ENCODE results near the gene ADAMTS8.

Gene ADAMTS8

DNA sequence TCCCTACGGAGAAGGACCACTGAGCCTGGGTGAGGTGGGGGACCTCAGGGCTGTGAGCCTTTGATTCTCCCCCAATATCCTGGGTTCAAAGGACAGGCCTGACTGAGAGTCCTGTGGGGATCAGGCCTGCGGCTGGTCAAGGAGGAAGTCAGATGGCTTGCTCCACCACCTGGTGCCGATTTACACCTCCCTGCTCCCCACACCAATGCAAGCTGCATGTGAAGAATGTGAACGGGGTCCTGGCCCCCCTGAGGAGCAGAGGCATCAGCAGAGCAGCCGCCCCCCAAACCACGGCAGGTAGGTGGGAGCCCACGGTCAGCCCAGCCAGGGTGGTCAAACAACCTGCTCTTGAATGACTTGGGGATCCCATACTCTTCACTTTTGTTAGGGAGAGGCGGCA is 6.7 kb downstream of the ADAMTS8 start:
- no peaks in the 10 kb centered on the region for H3K9me2 ChIP-seq (replicated peaks; ENCODE audit: insufficient read depth, low read length)

DNA sequence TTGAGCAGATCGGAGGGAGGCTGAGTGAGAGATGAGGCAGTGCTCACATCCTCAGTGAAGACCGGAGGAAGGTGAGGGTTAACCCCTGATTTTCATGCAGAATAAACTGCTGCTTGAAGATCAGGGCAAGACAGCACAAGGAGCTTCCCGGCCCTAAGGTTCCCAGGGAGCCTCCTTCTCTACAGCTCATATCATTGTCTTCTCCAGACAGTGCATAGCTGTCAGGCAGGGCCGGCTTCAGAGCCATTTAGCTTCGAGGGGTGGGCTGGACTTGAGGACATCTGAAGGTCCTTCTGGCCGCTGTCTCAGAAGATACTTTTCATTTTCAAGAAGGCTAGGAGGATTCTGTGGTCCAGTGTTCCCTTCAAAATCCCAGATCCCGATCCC is 7.2 kb downstream of the ADAMTS8 start:
- Histone ChIP-seq H3K4me1 (ENCODE audit: low read length) (peaks cover 10% of the 10 kb centered on the region), H3K9me2 (replicated peaks; ENCODE audit: insufficient read depth, low read length) (no peaks in the 10 kb centered on the region), H3K27ac (ENCODE audit: low read length) (no peak overlapping the region), H4K20me1 (ENCODE audit: insufficient read depth, low read length) (no peaks in the 10 kb centered on the region), H3K27me3 (replicated peaks; ENCODE audit: insufficient read depth, low read length) (peaks cover 10% of the 10 kb centered on the region), H3K4me2 (ENCODE audit: low read depth, low read length) (no peak overlapping the region), H2AFZ (ENCODE audit: low read length) (no peak overlapping the region), H3K9me3 (replicated peaks; ENCODE audit: insufficient read depth, low read length) (no peaks in the 10 kb centered on the region), H3F3A (ENCODE audit: insufficient read depth, low read length) (no peaks in the 10 kb centered on the region), H3K9ac (ENCODE audit: low read length) (no peak overlapping the region), H3K4me3 (ENCODE audit: low read length) (no peak overlapping the region), H3K36me3 (replicated peaks; ENCODE audit: insufficient read depth, low read length) (no peaks in the 10 kb centered on the region), H3K79me2 (ENCODE audit: low read length) (no peaks in the 10 kb centered on the region)
- TF ChIP-seq, protein P1, sequence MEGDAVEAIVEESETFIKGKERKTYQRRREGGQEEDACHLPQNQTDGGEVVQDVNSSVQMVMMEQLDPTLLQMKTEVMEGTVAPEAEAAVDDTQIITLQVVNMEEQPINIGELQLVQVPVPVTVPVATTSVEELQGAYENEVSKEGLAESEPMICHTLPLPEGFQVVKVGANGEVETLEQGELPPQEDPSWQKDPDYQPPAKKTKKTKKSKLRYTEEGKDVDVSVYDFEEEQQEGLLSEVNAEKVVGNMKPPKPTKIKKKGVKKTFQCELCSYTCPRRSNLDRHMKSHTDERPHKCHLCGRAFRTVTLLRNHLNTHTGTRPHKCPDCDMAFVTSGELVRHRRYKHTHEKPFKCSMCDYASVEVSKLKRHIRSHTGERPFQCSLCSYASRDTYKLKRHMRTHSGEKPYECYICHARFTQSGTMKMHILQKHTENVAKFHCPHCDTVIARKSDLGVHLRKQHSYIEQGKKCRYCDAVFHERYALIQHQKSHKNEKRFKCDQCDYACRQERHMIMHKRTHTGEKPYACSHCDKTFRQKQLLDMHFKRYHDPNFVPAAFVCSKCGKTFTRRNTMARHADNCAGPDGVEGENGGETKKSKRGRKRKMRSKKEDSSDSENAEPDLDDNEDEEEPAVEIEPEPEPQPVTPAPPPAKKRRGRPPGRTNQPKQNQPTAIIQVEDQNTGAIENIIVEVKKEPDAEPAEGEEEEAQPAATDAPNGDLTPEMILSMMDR (IDR thresholded peaks at IDR 0.05; ENCODE audit: low read length), result no peak
- TF ChIP-seq EZH2 (optimal IDR thresholded peaks at IDR 0.05; ENCODE audit: low read depth, low read length), result no peak
- no peak for TF ChIP-seq EZH2phosphoT487 (IDR thresholded peaks at IDR 0.05; ENCODE audit: low read length)
- no peak for DNase-seq

More for the DNA sequence above, 6.7 kb downstream of the ADAMTS8 start:
- Histone ChIP-seq H3K4me2 (ENCODE audit: low read depth, low read length) (no peak overlapping the region), H2AFZ (ENCODE audit: low read length) (no peak overlapping the region), H3K36me3 (replicated peaks; ENCODE audit: insufficient read depth, low read length) (no peaks in the 10 kb centered on the region), H3K9me3 (replicated peaks; ENCODE audit: insufficient read depth, low read length) (no peaks in the 10 kb centered on the region), H3K27ac (ENCODE audit: low read length) (no peak overlapping the region), H4K20me1 (ENCODE audit: insufficient read depth, low read length) (no peaks in the 10 kb centered on the region), H3K9ac (ENCODE audit: low read length) (no peak overlapping the region), H3F3A (ENCODE audit: insufficient read depth, low read length) (no peaks in the 10 kb centered on the region), H3K79me2 (ENCODE audit: low read length) (no peaks in the 10 kb centered on the region), H3K4me1 (ENCODE audit: low read length) (peaks cover 10% of the 10 kb centered on the region), H3K4me3 (ENCODE audit: low read length) (no peak overlapping the region), H3K27me3 (replicated peaks; ENCODE audit: insufficient read depth, low read length) (peaks cover 15% of the 10 kb centered on the region)
- TF ChIP-seq EZH2phosphoT487 (IDR thresholded peaks at IDR 0.05; ENCODE audit: low read length) (no peak), EZH2 (optimal IDR thresholded peaks at IDR 0.05; ENCODE audit: low read depth, low read length) (no peak)
- TF ChIP-seq, protein P1 (IDR thresholded peaks at IDR 0.05; ENCODE audit: low read length), result no peak
- no peak for DNase-seq

DNA sequence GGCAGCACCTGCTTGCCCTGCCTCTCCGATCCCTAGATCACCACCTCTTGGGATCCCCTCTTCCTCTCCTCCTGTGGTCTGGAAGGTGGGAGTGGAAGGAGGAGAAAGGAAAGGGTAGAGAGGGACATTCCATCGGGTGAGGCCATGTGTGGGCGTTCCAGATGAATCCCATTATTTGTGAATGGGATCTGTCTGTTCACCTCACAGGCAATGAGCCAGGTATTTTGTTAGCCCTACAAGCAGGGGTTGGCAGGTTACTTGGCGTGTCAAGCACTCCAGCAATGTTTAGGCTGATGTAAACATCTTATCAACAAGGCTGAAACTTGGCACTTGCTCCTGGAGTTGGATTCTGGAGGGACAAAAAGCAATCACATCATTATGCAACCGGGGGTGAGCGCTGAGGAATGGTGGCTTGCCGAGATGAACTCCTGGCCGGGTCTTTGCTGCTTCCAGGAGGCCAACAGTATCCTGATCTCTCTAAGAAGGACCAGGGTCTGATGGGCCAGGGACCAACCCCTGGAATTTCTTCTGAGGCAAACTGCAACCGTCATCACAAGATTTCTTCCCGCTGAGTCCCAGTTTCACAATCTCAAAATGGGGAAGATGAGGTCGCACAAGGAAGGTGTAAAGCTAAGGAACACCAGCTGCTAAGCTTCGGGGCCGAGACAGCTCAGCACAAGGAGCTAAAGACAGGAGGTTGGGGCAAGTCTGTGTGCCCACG is 7.8 kb downstream of the ADAMTS8 start:
- Histone ChIP-seq H3K4me2 (ENCODE audit: low read depth, low read length) (no peak overlapping the region; the same call in 1 of the 2 replicates), H3K4me1 (ENCODE audit: low read length) (peaks cover 10% of the 10 kb centered on the region), H3K27ac (ENCODE audit: low read length) (no peak overlapping the region), H3K27me3 (replicated peaks; ENCODE audit: insufficient read depth, low read length) (peaks cover 4% of the 10 kb centered on the region), H3F3A (ENCODE audit: insufficient read depth, low read length) (no peaks in the 10 kb centered on the region), H3K36me3 (replicated peaks; ENCODE audit: insufficient read depth, low read length) (no peaks in the 10 kb centered on the region), H3K4me3 (ENCODE audit: low read length) (no peak overlapping the region), H3K9me3 (replicated peaks; ENCODE audit: insufficient read depth, low read length) (no peaks in the 10 kb centered on the region), H2AFZ (ENCODE audit: low read length) (no peak overlapping the region), H3K9me2 (replicated peaks; ENCODE audit: insufficient read depth, low read length) (no peaks in the 10 kb centered on the region), H3K79me2 (ENCODE audit: low read length) (no peaks in the 10 kb centered on the region), H4K20me1 (ENCODE audit: insufficient read depth, low read length) (no peaks in the 10 kb centered on the region), H3K9ac (ENCODE audit: low read length) (no peak overlapping the region)
- TF ChIP-seq, protein P1 (IDR thresholded peaks at IDR 0.05; ENCODE audit: low read length), result no peak
- no peak for DNase-seq

Measured in MM.1S (cell line).